ENCODE results near the gene NIT2. TPM values are rescaled to one million over a fixed set of nuclear protein-coding genes. Genes with fewer than 3 reads are reported as not detected.
"Not testable (repeated sequence)": the region's sequence is repeated elsewhere in the genome, so short reads cannot be mapped to it uniquely, and the experiment has no call there.

NIT2 gene
- total RNA-seq, 3 donors from 2014 or later: 61.2 to 70.9 (median 62.1) TPM

- H3K9me3 Mint-ChIP-seq; ATAC-seq; H3K27me3 Mint-ChIP-seq (ENCODE audit: low read depth); H3K4me3 Mint-ChIP-seq; H3K4me1 Mint-ChIP-seq (ENCODE audit: low read depth); DNase-seq: not testable (repeated sequence)
- H3K36me3 Mint-ChIP-seq (ENCODE audit: insufficient read depth): peaks cover 16% of the 10 kb centered on the region
Measured at GRCh38 chr3:100327377-100327776, 7.2 kb upstream of the NIT2 start.

DNA sequence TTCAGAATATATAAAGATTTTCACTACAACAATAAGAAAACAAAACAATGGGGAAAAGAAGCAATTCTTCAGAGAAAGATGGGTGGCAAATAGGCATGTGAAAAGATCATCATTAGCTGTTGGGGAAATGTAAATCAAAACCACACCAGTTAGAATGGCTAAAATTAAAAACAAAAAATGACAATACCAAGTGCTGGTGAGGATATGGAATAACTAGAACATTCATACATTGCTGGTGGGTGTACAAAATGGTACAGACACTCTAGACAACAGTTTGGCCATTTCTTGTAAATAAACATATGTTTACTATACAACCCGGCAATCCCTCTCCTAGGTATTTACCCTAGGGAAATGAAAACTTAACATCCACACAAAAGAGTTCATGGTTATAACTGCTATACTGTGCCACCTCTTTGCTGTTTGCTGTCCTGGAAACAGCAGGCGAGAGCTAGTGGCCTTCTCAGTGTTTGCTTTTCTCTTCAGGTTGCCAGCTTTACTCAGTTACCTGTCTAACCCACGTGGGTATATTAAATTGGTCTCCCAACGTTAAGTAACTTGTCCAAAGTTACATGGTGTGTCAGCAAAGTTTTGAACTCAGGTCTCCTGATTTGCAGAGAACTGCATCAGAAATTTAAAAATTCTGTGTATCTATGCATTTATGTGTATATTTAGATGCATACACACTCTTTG is 4.6 kb upstream of the NIT2 start:
- ATAC-seq (no peak), DNase-seq (no peak)
- H3K36me3 Mint-ChIP-seq (ENCODE audit: insufficient read depth): peaks cover 16% of the 10 kb centered on the region
- H3K9me3 Mint-ChIP-seq: peaks cover 4% of the 10 kb centered on the region
- H3K4me3 Mint-ChIP-seq: no peak overlapping the region
- H3K4me1 Mint-ChIP-seq (ENCODE audit: low read depth): peaks cover 10% of the 10 kb centered on the region
- no peaks in the 10 kb centered on the region for H3K27me3 Mint-ChIP-seq (ENCODE audit: low read depth)

DNA sequence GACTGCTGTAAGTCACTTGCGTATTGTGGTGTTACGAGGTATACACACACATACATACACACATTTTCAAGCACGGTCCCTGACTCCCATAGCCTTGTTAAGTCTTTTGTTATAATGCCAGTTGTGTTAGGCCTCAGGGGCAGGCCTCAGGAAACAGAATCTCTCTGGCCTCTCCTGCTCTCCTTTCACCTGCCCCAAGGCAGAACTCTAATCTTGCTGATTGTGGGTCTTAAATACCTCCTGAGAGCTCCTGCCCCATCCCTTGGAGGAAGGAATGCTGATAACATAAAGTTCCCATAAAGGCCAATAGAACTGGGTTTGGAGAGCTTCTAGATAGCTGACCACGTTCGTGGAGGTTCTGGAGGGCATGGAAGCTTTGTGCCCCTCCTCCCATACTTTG is 3.9 kb upstream of the NIT2 start:
- Mint-ChIP-seq H3K9me3 (peaks cover 4% of the 10 kb centered on the region), H3K36me3 (ENCODE audit: insufficient read depth) (peaks cover 14% of the 10 kb centered on the region), H3K4me1 (ENCODE audit: low read depth) (peaks cover 17% of the 10 kb centered on the region), H3K27me3 (ENCODE audit: low read depth) (no peaks in the 10 kb centered on the region), H3K4me3 (no peak overlapping the region)
- DNase-seq (no peak), ATAC-seq (no peak)

DNA sequence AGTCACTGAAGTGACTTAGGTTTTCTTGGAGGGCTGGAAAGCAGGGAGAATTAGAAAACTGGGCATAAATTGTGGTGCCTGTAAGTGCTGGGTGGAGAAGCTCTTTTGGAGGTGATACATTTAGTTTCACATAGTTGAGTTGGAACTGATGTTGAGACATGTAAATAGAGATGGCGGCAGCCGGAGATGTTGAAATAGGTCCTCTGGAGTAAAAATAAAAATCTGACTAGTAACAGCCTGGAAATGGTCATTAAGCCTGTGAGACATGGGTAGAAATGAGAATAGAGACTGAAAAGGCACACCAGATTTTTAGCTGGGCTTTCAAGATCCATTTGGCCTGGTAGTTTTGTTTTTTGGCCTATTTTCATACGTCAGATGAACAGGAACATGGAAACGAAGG is 2.9 kb upstream of the NIT2 start:
- DNase-seq (no peak), ATAC-seq (no peak)
- Mint-ChIP-seq H3K36me3 (ENCODE audit: insufficient read depth) (peaks cover 9% of the 10 kb centered on the region), H3K4me3 (no peak overlapping the region), H3K9me3 (peaks cover 4% of the 10 kb centered on the region), H3K4me1 (ENCODE audit: low read depth) (peaks cover 24% of the 10 kb centered on the region), H3K27me3 (ENCODE audit: low read depth) (no peaks in the 10 kb centered on the region)

GRCh38 chr3:100333051-100333450 is 1.5 kb upstream of the NIT2 start:
- ATAC-seq: no peak
- no peaks in the 10 kb centered on the region for H3K27me3 Mint-ChIP-seq (ENCODE audit: low read depth)
- H3K36me3 Mint-ChIP-seq (ENCODE audit: insufficient read depth): no peaks in the 10 kb centered on the region
- peaks cover 24% of the 10 kb centered on the region for H3K4me1 Mint-ChIP-seq (ENCODE audit: low read depth)
- H3K9me3 Mint-ChIP-seq: no peaks in the 10 kb centered on the region
- no peak for DNase-seq
- H3K4me3 Mint-ChIP-seq: no peak overlapping the region

GRCh38 chr3:100333970-100334487 is 528 bp upstream of the NIT2 start:
- no peaks in the 10 kb centered on the region for H3K9me3 Mint-ChIP-seq
- ATAC-seq (peak; percentile 23), DNase-seq (peak; percentile 7)
- no peaks in the 10 kb centered on the region for H3K27me3 Mint-ChIP-seq (ENCODE audit: low read depth)
- peak overlapping the region; percentile 82 for H3K4me3 Mint-ChIP-seq
- H3K4me1 Mint-ChIP-seq (ENCODE audit: low read depth): peaks cover 25% of the 10 kb centered on the region
- peaks cover 2% of the 10 kb centered on the region for H3K36me3 Mint-ChIP-seq (ENCODE audit: insufficient read depth)

DNA sequence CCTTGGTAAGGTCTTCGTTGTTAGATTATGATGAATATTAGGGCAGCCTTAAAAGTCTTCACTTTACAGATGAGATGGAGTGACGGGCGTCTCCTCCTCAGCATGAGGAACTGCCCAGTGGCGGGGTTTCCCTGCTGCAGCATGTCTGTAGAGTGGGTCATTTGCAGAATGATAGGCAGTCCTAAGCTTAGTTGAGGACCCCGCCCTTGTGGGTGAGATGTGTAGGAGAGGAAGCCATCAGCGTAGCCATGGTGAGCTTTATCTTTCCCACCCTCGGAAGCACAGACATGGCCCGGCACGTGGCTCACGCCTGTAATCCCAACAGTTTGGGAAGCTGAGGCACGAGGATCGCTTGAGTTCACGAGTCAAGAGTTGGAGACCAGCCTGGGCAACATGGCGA is 877 bp downstream of the NIT2 start:
- DNase-seq: no peak

GRCh38 chr3:100336229-100336628 is 1.7 kb downstream of the NIT2 start:
- H3K4me3 Mint-ChIP-seq: peak overlapping the region; percentile 92
- not testable (repeated sequence) for H3K27me3 Mint-ChIP-seq (ENCODE audit: low read depth); H3K9me3 Mint-ChIP-seq; ATAC-seq; DNase-seq
- peaks cover 14% of the 10 kb centered on the region for H3K36me3 Mint-ChIP-seq (ENCODE audit: insufficient read depth)
- peaks cover 26% of the 10 kb centered on the region for H3K4me1 Mint-ChIP-seq (ENCODE audit: low read depth)

More for the DNA sequence above, 877 bp downstream of the NIT2 start:
- no peaks in the 10 kb centered on the region for H3K27me3 Mint-ChIP-seq (ENCODE audit: low read depth)
- no peak for ATAC-seq
- no peaks in the 10 kb centered on the region for H3K9me3 Mint-ChIP-seq
- peak overlapping the region; percentile 92 for H3K4me3 Mint-ChIP-seq
- H3K36me3 Mint-ChIP-seq (ENCODE audit: insufficient read depth): peaks cover 7% of the 10 kb centered on the region
- H3K4me1 Mint-ChIP-seq (ENCODE audit: low read depth): peaks cover 26% of the 10 kb centered on the region

GRCh38 chr3:100338911-100339310 is 4.4 kb downstream of the NIT2 start:
- Mint-ChIP-seq H3K4me1 (ENCODE audit: low read depth) (peaks cover 36% of the 10 kb centered on the region), H3K4me3 (no peak overlapping the region), H3K36me3 (ENCODE audit: insufficient read depth) (peaks cover 31% of the 10 kb centered on the region), H3K9me3 (peaks cover 7% of the 10 kb centered on the region), H3K27me3 (ENCODE audit: low read depth) (no peaks in the 10 kb centered on the region)
- ATAC-seq (no peak), DNase-seq (no peak)

GRCh38 chr3:100339786-100340185 is 5.2 kb downstream of the NIT2 start:
- H3K27me3 Mint-ChIP-seq (ENCODE audit: low read depth): no peaks in the 10 kb centered on the region

GRCh38 chr3:100340527-100340926 is 6.0 kb downstream of the NIT2 start:
- ATAC-seq (no peak), DNase-seq (no peak)
- no peak overlapping the region for H3K4me3 Mint-ChIP-seq
- H3K36me3 Mint-ChIP-seq (ENCODE audit: insufficient read depth): peaks cover 36% of the 10 kb centered on the region
- H3K9me3 Mint-ChIP-seq: peaks cover 7% of the 10 kb centered on the region
- H3K4me1 Mint-ChIP-seq (ENCODE audit: low read depth): peaks cover 28% of the 10 kb centered on the region
- no peaks in the 10 kb centered on the region for H3K27me3 Mint-ChIP-seq (ENCODE audit: low read depth)

More at GRCh38 chr3:100339786-100340185, 5.2 kb downstream of the NIT2 start:
- peaks cover 7% of the 10 kb centered on the region for H3K9me3 Mint-ChIP-seq
- peaks cover 34% of the 10 kb centered on the region for H3K4me1 Mint-ChIP-seq (ENCODE audit: low read depth)
- ATAC-seq (no peak), DNase-seq (no peak)
- peaks cover 32% of the 10 kb centered on the region for H3K36me3 Mint-ChIP-seq (ENCODE audit: insufficient read depth)
- H3K4me3 Mint-ChIP-seq: no peak overlapping the region

DNA sequence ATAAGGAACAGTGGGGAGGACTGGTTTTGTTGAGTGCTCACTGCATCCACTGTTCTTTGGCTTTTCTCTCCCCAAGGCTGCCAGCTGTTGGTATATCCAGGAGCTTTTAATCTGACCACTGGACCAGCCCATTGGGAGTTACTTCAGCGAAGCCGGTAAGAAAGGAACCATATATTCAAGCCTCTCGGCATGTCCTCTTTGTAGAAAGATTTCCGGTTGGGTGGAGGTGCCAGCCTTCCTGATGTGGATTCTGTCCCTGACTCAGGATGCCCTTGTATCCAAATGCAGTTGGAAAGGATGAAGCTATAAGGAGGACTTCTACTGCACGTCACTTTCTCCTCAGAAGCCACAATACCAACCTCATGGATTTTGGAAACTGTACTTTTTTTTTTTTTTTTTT is 14.2 kb downstream of the NIT2 start:
- H3K4me3 Mint-ChIP-seq: no peak overlapping the region
- H3K4me1 Mint-ChIP-seq (ENCODE audit: low read depth): peaks cover 5% of the 10 kb centered on the region
- ATAC-seq (no peak), DNase-seq (no peak)
- H3K9me3 Mint-ChIP-seq: no peaks in the 10 kb centered on the region
- no peaks in the 10 kb centered on the region for H3K27me3 Mint-ChIP-seq (ENCODE audit: low read depth)
- peaks cover 55% of the 10 kb centered on the region for H3K36me3 Mint-ChIP-seq (ENCODE audit: insufficient read depth)

DNA sequence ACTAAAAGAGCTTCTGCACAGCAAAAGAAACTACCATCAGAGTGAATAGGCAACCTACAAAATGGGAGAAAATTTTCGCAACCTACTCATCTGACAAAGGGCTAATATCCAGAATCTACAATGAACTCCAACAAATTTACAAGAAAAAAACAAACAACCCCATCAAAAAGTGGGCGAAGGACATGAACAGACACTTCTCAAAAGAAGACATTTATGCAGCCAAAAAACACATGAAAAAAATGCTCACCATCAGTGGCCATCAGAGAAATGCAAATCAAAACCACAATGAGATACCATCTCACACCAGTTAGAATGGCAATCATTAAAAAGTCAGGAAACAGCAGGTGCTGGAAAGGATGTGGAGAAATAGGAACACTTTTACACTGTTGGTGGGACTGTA is 17.2 kb downstream of the NIT2 start:
- peaks cover 55% of the 10 kb centered on the region for H3K36me3 Mint-ChIP-seq (ENCODE audit: insufficient read depth)
- not testable (repeated sequence) for H3K9me3 Mint-ChIP-seq; H3K4me3 Mint-ChIP-seq; H3K27me3 Mint-ChIP-seq (ENCODE audit: low read depth); DNase-seq; H3K4me1 Mint-ChIP-seq (ENCODE audit: low read depth); ATAC-seq

DNA sequence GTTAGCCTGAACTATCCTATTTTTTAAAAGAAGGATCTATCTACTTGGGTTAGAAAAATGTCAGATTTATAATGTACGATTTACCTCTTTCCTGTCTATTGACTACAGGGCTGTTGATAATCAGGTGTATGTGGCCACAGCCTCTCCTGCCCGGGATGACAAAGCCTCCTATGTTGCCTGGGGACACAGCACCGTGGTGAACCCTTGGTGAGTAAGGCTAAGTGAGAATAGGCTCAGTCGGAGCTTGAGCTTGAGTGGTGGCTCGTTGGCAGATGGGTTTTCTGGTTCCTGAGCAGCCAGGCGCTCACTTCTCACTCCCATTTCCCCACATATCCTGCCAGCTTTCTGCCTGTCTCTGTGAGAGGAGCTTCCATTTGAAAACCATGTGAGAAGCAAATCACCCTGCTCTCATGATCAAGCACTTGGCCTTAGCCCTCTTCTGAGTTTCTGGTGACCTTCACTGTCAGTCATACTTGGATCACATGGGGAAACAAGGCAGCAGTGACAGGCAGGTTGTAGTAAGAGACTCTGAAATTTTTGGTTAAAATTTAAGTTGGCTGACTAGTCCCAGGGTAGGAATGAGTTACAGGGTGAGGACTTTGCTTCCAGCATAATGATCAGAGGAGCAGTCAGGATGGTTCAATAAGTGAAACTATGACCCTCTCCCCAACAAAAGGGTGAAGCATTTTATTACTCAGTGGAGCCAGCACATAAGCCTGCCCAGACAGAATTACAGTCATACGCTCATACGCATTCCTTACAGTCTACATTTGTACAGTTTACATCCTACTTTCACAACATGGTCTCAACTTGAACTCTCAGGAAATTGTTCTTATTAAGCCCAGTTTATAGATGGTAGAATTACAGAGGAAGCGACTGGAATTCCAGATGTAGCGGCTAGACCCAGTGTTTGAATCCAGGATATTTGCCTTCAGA is 18.0 kb downstream of the NIT2 start:
- Mint-ChIP-seq H3K9me3 (no peaks in the 10 kb centered on the region), H3K36me3 (ENCODE audit: insufficient read depth) (peaks cover 52% of the 10 kb centered on the region), H3K4me1 (ENCODE audit: low read depth) (no peaks in the 10 kb centered on the region), H3K4me3 (no peak overlapping the region), H3K27me3 (ENCODE audit: low read depth) (no peaks in the 10 kb centered on the region)
- DNase-seq: no peak
- no peak for ATAC-seq
